ENCODE measurements around the gene TLE4.

DNA sequence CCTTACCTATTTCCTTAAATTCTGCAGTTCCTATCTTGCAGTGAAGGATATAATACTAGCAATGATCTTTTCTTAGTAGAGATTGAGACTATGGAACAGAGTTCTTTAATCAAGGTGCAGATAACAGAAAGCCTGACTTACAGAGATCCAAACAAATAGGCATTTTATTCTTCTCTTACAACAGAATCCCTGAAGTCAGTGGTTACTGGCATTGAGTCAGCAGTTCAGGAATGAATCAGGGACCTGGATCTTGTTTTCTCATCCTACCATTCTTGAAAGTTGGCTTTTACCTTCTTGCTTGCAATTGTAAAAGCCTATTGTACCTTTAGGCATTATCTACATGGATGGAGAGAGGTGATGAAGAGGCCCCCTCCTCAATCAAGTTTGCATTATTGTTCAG lies 47.5 kb upstream of the TLE4 start:
- TF ChIP-seq, protein P1, sequence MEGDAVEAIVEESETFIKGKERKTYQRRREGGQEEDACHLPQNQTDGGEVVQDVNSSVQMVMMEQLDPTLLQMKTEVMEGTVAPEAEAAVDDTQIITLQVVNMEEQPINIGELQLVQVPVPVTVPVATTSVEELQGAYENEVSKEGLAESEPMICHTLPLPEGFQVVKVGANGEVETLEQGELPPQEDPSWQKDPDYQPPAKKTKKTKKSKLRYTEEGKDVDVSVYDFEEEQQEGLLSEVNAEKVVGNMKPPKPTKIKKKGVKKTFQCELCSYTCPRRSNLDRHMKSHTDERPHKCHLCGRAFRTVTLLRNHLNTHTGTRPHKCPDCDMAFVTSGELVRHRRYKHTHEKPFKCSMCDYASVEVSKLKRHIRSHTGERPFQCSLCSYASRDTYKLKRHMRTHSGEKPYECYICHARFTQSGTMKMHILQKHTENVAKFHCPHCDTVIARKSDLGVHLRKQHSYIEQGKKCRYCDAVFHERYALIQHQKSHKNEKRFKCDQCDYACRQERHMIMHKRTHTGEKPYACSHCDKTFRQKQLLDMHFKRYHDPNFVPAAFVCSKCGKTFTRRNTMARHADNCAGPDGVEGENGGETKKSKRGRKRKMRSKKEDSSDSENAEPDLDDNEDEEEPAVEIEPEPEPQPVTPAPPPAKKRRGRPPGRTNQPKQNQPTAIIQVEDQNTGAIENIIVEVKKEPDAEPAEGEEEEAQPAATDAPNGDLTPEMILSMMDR (IDR thresholded peaks at IDR 0.05) = no peak
- no peak for TF ChIP-seq POLR2AphosphoS5 (IDR thresholded peaks at IDR 0.05)

Data from breast epithelium (tissue), 3 donors.